DOHH2 (cell line): ENCODE results near the gene ADPRH.
A peak's percentile ranks its signal among the peaks of the same experiment; 100 is the strongest.

ENCODE experiments used
- CTCF ChIP-seq: fragments of 200-600 bp; sonication (generic); IDR thresholded peaks from one replicate; pipeline ENCODE4 v1.5.1; 2014; ENCODE audit warnings: antibody characterized with exemption, mild to moderate bottlenecking, low read depth, low read length; ENCODE audit not compliant: poor library complexity, severe bottlenecking
- EZH2phosphoT487 ChIP-seq: fragments of 200-600 bp; sonication (generic); IDR thresholded peaks from 2 replicates; pipeline ENCODE4 v1.6.1; 2017; ENCODE audit warnings: borderline replicate concordance, mild to moderate bottlenecking, antibody characterized with exemption, low read length, moderate library complexity, mixed read lengths

- TF ChIP-seq CTCF (no peak), EZH2phosphoT487 (0 out of 2 replicates have a peak, but pooled peaks have one; percentile 21)
These were observed at the start of gene ADPRH for GRCh38 chr3:119579366-119580066.
